ENCODE data around the gene DGKQ. TPM values are rescaled to one million over a fixed set of nuclear protein-coding genes. Genes with fewer than 3 reads are reported as not detected.

DGKQ gene
- total RNA-seq, 2 experiments from 2014 or later, result 17.6 to 19.2 TPM

- intact Hi-C loops (cut with DNase I, micrococcal nuclease), result no loop called here
- H3K27me3 ChIP-seq (ENCODE audit: control insufficient read depth in 1 of 2, insufficient read depth in 2 of 2, low read length in 2 of 2), result no peaks in the 10 kb centered on the region
- no peak for TF ChIP-seq CTCF (IDR thresholded peaks at IDR 0.05)
- Mint-ChIP-seq H3K4me3 (no peak overlapping the region), H3K27ac (no peak overlapping the region), H3K9me3 (no peaks in the 10 kb centered on the region), H3K27me3 (no peaks in the 10 kb centered on the region), H3K36me3 (ENCODE audit: low read depth) (peaks cover 35% of the 10 kb centered on the region), H3K4me1 (ENCODE audit: low read depth) (no peaks in the 10 kb centered on the region)
- H3K9me3 ChIP-seq (ENCODE audit: control insufficient read depth in 1 of 2, insufficient read depth in 1 of 2, low read length in 2 of 2), result peaks cover 0 to 6% of the 10 kb centered on the region in 2 experiments
- no peak overlapping the region for H3K4me3 ChIP-seq (ENCODE audit: low read length)
- H3K4me1 ChIP-seq (ENCODE audit: insufficient read depth, low read length), result no peaks in the 10 kb centered on the region
- ATAC-seq (ENCODE audit: poor library complexity) (no peak), DNase-seq (no peak)
- ChIA-PET CTCF (no interaction called here), POLR2A (no interaction called here)
- H3K36me3 ChIP-seq (ENCODE audit: insufficient read depth, low read length), result peaks cover 9% of the 10 kb centered on the region
- no peak overlapping the region for H3K27ac ChIP-seq (ENCODE audit: low read depth in 1 of 2, low read length in 2 of 2)
These were observed 16.2 kb downstream of the DGKQ start for GRCh38 chr4:957231-957580.

GRCh38 chr4:956531-957230, 16.7 kb downstream of the DGKQ start:
- DNase-seq (no peak), ATAC-seq (ENCODE audit: poor library complexity) (no peak)
- H3K9me3 ChIP-seq (ENCODE audit: control insufficient read depth in 1 of 2, insufficient read depth in 1 of 2, low read length in 2 of 2), result peaks cover 0 to 6% of the 10 kb centered on the region in 2 experiments
- H3K9me3 Mint-ChIP-seq, result no peaks in the 10 kb centered on the region
- H3K36me3 Mint-ChIP-seq (ENCODE audit: low read depth), result peaks cover 31% of the 10 kb centered on the region
- no peaks in the 10 kb centered on the region for H3K27me3 ChIP-seq (ENCODE audit: control insufficient read depth in 1 of 2, insufficient read depth in 2 of 2, low read length in 2 of 2)
- H3K4me3 ChIP-seq (ENCODE audit: low read length), result no peak overlapping the region
- POLR2A ChIA-PET, result no interaction called here
- H3K27ac Mint-ChIP-seq, result no peak overlapping the region
- H3K4me1 Mint-ChIP-seq (ENCODE audit: low read depth), result no peaks in the 10 kb centered on the region
- no peaks in the 10 kb centered on the region for H3K27me3 Mint-ChIP-seq
- peaks cover 5% of the 10 kb centered on the region for H3K36me3 ChIP-seq (ENCODE audit: insufficient read depth, low read length)
- TF ChIP-seq CTCF (IDR thresholded peaks at IDR 0.05), result no peak
- intact Hi-C loops (cut with DNase I, micrococcal nuclease), result no loop called here
- CTCF ChIA-PET, result no interaction called here
- no peak overlapping the region for H3K4me3 Mint-ChIP-seq
- no peak overlapping the region for H3K27ac ChIP-seq (ENCODE audit: low read depth in 1 of 2, low read length in 2 of 2)
- H3K4me1 ChIP-seq (ENCODE audit: insufficient read depth, low read length), result no peaks in the 10 kb centered on the region

- no peaks in the 10 kb centered on the region for H3K9me3 Mint-ChIP-seq
- ChIA-PET CTCF (no interaction called here), POLR2A (no interaction called here)
- Histone ChIP-seq H3K4me1 (ENCODE audit: insufficient read depth, low read length) (no peaks in the 10 kb centered on the region), H3K9me3 (ENCODE audit: control insufficient read depth in 1 of 2, insufficient read depth in 1 of 2, low read length in 2 of 2) (peaks cover 0 to 6% of the 10 kb centered on the region in 2 experiments), H3K36me3 (ENCODE audit: insufficient read depth, low read length) (peaks cover 5% of the 10 kb centered on the region), H3K27me3 (ENCODE audit: control insufficient read depth in 1 of 2, insufficient read depth in 2 of 2, low read length in 2 of 2) (no peaks in the 10 kb centered on the region), H3K27ac (ENCODE audit: low read depth in 1 of 2, low read length in 2 of 2) (no peak overlapping the region), H3K4me3 (ENCODE audit: low read length) (no peak overlapping the region)
- H3K4me3 Mint-ChIP-seq, result no peak overlapping the region
- ATAC-seq (ENCODE audit: poor library complexity), result no peak
- DNase-seq, result peak in 1 of 14 experiments; percentile 6
- no peaks in the 10 kb centered on the region for H3K4me1 Mint-ChIP-seq (ENCODE audit: low read depth)
- peaks cover 31% of the 10 kb centered on the region for H3K36me3 Mint-ChIP-seq (ENCODE audit: low read depth)
- intact Hi-C loops (cut with DNase I, micrococcal nuclease), result no loop called here
- TF ChIP-seq CTCF (IDR thresholded peaks at IDR 0.05), result no peak
- no peaks in the 10 kb centered on the region for H3K27me3 Mint-ChIP-seq
- no peak overlapping the region for H3K27ac Mint-ChIP-seq
These were observed 17.4 kb downstream of the DGKQ start for GRCh38 chr4:955931-956381.
